Fibroblast of peridontal ligament (primary cell): ENCODE data around the gene EEIG2.

Experiments used
- DNase-seq: peaks from one replicate; pipeline ENCODE4 v3.0.0-alpha.2; 2010; ENCODE audit errors: extremely low read depth

The EEIG2 gene

GRCh38 chr1:108583757-108584427 lies 24.0 kb downstream of the EEIG2 start:
- peak; percentile 50 for DNase-seq

- peak; percentile 52 for DNase-seq
Observed at GRCh38 chr1:108584428-108584856, 24.5 kb downstream of the EEIG2 start.

GRCh38 chr1:108585313-108585712 lies 25.4 kb downstream of the EEIG2 start:
- no peak for DNase-seq

- DNase-seq = peak; percentile 24
Observed at GRCh38 chr1:108590441-108590840, 30.5 kb downstream of the EEIG2 start.

- DNase-seq = peak; percentile 97
Observed at GRCh38 chr1:108590957-108591356, 31.1 kb downstream of the EEIG2 start.

- DNase-seq = no peak
Observed at GRCh38 chr1:108591466-108591865, 31.6 kb downstream of the EEIG2 start.

GRCh38 chr1:108592030-108592759 lies 32.3 kb downstream of the EEIG2 start:
- no peak for DNase-seq

GRCh38 chr1:108593448-108593847 lies 33.5 kb downstream of the EEIG2 start:
- DNase-seq = no peak

- peak; percentile 60 for DNase-seq
Observed at GRCh38 chr1:108595507-108595906, 35.6 kb downstream of the EEIG2 start.

GRCh38 chr1:108597041-108597440 lies 37.1 kb downstream of the EEIG2 start:
- no peak for DNase-seq

- no peak for DNase-seq
Observed at GRCh38 chr1:108598340-108598739, 38.4 kb downstream of the EEIG2 start.

GRCh38 chr1:108600504-108600903 lies 40.6 kb downstream of the EEIG2 start:
- no peak for DNase-seq

- DNase-seq = no peak
Observed at GRCh38 chr1:108601708-108602410, 42.0 kb downstream of the EEIG2 start.

GRCh38 chr1:108605633-108606032 lies 45.7 kb downstream of the EEIG2 start:
- no peak for DNase-seq

GRCh38 chr1:108606478-108606877 lies 46.6 kb downstream of the EEIG2 start:
- no peak for DNase-seq

GRCh38 chr1:108609483-108610049 lies 49.7 kb downstream of the EEIG2 start:
- no peak for DNase-seq
